Measurements from ENCODE around the gene INPP5B. TPM values are rescaled to one million over a fixed set of nuclear protein-coding genes. Genes with fewer than 3 reads are reported as not detected.

The INPP5B gene
- total and polyA plus RNA-seq, 9 of the 15 experiments (the other 6 are each of a cell fraction or from before 2014, with no cell fraction given), result 14.1 to 28.7 (median 20.9) TPM

- no peak; the same call in 1 of the 2 replicates for TF ChIP-seq NFRKB (IDR thresholded peaks at IDR 0.05; ENCODE audit: low read depth)
- peak; percentile 32; the same call in 1 of the 2 replicates for TF ChIP-seq ZHX1 (conservative IDR thresholded peaks at IDR 0.05; ENCODE audit: low read length)
- TF ChIP-seq EWSR1 (IDR thresholded peaks at IDR 0.05; ENCODE audit: borderline replicate concordance, low read depth, partially characterized antibody), result no peak
- TF ChIP-seq, protein P1, sequence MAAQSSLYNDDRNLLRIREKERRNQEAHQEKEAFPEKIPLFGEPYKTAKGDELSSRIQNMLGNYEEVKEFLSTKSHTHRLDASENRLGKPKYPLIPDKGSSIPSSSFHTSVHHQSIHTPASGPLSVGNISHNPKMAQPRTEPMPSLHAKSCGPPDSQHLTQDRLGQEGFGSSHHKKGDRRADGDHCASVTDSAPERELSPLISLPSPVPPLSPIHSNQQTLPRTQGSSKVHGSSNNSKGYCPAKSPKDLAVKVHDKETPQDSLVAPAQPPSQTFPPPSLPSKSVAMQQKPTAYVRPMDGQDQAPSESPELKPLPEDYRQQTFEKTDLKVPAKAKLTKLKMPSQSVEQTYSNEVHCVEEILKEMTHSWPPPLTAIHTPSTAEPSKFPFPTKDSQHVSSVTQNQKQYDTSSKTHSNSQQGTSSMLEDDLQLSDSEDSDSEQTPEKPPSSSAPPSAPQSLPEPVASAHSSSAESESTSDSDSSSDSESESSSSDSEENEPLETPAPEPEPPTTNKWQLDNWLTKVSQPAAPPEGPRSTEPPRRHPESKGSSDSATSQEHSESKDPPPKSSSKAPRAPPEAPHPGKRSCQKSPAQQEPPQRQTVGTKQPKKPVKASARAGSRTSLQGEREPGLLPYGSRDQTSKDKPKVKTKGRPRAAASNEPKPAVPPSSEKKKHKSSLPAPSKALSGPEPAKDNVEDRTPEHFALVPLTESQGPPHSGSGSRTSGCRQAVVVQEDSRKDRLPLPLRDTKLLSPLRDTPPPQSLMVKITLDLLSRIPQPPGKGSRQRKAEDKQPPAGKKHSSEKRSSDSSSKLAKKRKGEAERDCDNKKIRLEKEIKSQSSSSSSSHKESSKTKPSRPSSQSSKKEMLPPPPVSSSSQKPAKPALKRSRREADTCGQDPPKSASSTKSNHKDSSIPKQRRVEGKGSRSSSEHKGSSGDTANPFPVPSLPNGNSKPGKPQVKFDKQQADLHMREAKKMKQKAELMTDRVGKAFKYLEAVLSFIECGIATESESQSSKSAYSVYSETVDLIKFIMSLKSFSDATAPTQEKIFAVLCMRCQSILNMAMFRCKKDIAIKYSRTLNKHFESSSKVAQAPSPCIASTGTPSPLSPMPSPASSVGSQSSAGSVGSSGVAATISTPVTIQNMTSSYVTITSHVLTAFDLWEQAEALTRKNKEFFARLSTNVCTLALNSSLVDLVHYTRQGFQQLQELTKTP (IDR thresholded peaks at IDR 0.05; ENCODE audit: low read depth in 1 of 2, partially characterized antibody in 2 of 2), result peak; percentile 19 to 97
- TF ChIP-seq, protein P2, sequence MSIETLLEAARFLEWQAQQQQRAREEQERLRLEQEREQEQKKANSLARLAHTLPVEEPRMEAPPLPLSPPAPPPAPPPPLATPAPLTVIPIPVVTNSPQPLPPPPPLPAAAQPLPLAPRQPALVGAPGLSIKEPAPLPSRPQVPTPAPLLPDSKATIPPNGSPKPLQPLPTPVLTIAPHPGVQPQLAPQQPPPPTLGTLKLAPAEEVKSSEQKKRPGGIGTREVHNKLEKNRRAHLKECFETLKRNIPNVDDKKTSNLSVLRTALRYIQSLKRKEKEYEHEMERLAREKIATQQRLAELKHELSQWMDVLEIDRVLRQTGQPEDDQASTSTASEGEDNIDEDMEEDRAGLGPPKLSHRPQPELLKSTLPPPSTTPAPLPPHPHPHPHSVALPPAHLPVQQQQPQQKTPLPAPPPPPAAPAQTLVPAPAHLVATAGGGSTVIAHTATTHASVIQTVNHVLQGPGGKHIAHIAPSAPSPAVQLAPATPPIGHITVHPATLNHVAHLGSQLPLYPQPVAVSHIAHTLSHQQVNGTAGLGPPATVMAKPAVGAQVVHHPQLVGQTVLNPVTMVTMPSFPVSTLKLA (conservative IDR thresholded peaks at IDR 0.05), result peak; percentile 92 to 93
- peak; percentile 87 for TF ChIP-seq USF2 (CRISPR knock-in tag; IDR thresholded peaks at IDR 0.05)
- peak; percentile 82 for TF ChIP-seq CEBPB (tag; IDR thresholded peaks at IDR 0.05)
- no peak for TF ChIP-seq ZNF124 (CRISPR knock-in tag; IDR thresholded peaks at IDR 0.05)
- TF ChIP-seq KDM5B (IDR thresholded peaks at IDR 0.05; ENCODE audit: insufficient replicate concordance, low read depth, low read length), result no peak
- no peak for TF ChIP-seq HNRNPH1 (optimal IDR thresholded peaks at IDR 0.05; ENCODE audit: low read depth, low read length)
- no peak for TF ChIP-seq ZNF696 (CRISPR knock-in tag; conservative IDR thresholded peaks at IDR 0.05)
- TF ChIP-seq COPS2 (conservative IDR thresholded peaks at IDR 0.05), result no peak
- TF ChIP-seq ZC3H8 (IDR thresholded peaks at IDR 0.05), result no peak
- no peak for TF ChIP-seq CCAR2 (IDR thresholded peaks at IDR 0.05; ENCODE audit: low read depth, low read length)
- peak; percentile 40; the same call in 1 of the 2 replicates for TF ChIP-seq ZBTB2 (IDR thresholded peaks at IDR 0.05)
These were observed at the start of gene INPP5B (continued) for GRCh38 chr1:37946703-37947360.

Data from K562 (cell line).